CD4-positive, alpha-beta T cell treated with Interleukin-6 at 100 ng/mL for 8 hours (primary cell): ENCODE data around the gene HDAC3.

Experiments
- DNase-seq: peaks from one replicate; pipeline ENCODE4 v3.0.0-alpha.2; 2020; ENCODE audit warnings: mixed read lengths, low spot score

Gene HDAC3

DNA sequence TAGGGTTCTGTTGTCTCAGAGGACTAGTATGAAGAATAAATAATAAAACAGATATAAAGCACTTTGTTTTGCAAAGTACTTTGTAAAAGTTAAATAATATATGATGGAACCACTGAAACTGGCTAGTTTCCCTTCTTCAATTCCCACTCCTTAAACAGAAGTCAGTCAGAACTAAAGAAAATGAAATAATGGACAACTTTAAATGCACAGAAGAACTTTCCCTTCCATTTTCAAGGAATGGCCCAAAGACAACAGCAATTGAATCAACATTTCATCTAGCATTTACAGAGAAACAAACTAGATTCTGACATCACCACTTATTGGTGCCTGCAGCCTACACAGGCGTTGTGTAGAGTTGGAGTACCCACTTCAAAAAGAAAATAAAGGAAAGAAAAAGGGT is 34.0 kb downstream of the HDAC3 start:
- DNase-seq, result no peak

DNA sequence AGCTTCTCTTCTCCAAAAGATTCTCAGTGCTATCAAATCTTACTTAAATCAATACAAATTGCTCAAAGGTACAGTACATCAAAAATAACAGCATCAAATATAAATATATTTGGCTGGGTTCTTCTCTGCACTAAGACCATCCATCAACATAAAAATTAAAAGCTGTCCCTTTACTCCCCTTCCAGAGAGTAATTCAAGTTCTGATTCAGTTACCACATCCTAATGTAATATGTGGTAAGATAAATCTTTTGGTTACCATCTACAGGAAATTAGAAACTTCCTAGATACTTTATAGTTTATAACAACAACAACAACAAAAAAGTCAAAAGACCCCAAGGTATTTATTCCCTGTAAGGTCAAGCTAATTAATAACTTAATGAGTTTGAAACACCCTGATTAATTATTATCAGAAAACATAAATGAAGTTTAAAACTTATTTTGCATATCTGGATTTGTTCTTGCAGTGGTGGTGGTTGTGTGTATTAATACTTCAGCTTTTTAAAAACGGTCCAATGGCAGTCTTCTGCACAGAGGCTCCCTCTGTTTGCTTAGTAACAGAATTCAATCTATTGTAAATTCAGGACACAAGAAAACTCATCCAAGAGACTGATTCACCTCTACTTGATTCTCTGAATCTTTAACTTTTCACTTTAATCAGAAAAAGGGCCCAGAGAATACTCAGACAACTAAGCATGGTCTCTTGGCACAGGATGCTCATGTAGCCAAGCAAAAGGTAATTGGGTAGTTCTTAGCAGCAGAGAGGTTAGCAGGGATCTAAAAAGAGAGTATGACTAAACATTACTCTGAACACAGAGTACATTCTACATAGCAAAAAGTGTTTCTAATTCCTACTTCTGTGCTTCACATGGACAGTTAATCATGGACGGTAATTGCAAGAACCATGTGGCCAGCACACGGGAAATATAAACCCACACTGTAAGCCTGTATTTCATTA is 38.0 kb downstream of the HDAC3 start:
- no peak for DNase-seq

DNA sequence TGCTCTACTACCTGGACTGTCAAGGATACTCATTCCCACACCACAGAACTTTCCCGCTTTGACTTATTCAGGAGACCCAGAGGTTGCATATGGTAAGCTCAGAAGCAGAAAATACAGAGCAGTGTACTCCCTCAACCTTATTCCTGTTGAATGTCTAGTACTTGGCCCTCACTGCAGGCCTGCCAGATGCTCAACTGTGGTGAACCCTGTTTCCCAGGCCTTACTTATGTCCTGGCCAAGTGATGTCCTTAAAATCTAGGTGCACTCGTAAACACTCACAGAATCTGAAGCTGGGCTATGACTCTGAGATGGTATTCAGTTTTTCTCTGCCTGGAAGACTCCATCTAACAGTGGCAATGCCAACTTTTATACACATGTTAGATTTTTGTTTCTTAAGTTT is 38.8 kb downstream of the HDAC3 start:
- DNase-seq, result no peak

DNA sequence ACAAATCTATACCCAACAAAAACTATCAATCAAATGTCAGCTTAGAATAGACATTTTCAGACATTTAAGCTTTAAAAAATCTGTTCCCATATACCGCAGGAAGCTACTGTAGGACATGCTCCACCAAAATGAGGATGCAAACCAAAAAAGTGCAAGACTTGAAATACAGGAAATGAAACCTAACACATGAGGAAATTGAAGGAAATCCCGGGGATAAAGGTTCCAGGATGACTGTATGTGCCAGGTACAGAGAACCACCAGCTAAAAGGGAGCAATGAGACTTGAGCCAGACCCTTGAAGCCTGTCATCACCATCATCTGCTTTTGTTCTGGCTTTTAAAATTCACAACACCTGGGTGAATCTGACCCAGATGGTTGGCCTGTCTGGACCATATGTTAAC is 39.3 kb downstream of the HDAC3 start:
- DNase-seq, result no peak

DNA sequence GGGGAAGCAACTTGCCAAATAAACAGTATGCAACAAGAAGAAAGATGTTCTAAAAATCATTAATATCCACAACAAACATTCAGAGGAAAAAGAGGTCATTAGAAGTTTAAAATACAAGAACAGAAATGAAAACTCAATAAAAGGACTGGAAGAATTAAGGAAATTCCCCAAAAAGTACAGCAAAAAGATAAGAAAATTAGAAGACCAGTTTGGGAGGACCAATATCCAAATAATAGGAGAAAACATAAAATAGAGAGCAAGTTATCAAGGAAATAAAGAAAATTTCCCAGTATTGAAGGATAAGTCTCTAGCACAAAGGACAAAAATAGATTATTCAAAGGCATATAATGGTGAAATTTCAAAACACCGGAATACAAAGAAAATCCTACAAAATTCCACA is 39.8 kb downstream of the HDAC3 start:
- no peak for DNase-seq

DNA sequence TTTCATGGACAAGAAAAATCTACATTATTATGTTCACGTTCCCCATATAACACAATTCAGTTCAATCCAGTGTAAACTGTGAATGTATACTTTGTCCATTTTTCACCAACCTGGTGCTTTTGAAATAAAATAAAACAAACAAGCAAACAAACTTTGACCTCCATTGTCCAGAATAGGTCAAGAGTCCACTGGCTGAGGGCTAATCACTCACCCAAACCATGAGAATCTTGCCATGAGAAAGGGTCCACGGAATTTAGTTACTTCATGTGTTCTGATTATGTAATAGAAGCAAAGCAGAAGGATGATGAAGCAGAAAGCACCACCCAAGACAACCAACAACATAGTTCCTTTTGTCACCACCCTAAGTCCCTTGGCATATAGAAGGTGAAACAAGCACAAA is 46.5 kb downstream of the HDAC3 start:
- no peak for DNase-seq

DNA sequence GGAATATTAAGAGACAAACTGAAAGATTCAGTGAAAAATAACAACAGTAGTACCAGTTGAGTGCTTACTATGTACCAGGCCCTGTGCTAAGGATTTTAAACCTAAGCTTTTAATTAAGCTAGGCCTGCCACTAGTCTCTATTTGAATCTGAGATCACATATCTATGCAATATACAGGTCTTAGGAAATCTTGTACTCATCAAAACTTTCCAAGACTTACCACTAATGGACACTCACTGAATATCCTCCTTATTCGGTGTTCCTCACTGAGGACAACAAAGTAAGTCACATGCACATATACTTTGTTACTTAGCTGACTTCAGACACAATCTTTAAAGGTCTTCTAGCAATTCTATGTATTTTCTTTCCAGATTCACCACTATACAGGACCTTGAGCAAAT is 50.4 kb downstream of the HDAC3 start:
- DNase-seq, result no peak

DNA sequence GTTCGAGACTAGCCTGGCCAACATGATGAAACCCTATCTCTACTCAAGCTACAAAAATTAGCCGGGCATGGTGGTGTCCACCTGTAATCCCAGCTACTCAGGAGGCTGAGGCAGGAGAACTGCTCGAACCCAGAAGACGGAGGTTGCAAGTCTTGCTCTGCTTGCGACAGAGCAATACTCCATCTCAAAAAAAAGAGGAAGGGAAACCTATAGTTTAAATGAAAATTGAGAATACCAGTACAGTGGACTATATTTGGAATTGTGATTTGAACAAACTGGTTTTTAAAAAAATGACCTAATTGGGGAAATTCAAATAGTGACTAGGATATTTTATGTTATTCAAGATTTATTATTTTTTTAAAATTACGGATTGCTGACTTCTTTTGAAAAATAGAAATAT is 51.1 kb downstream of the HDAC3 start:
- DNase-seq, result no peak

DNA sequence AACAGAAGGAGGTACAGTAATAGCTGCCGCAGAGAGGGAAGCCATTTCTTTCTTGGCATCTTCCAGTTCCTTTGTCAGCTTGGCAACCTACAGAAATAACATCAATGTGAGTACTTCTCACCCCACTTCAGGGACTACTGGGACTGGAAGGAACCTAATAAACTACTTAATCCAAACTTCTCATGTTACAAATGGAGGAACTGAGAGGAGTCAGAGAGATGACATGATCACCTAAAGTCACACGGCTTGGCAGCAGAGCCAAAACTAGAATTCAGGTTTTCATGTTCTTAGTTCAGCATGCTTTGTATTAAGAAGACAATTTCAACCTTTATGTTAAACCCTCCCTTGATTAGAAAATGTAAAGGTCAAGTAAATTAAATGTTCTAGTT is 62.5 kb downstream of the HDAC3 start:
- no peak for DNase-seq

DNA sequence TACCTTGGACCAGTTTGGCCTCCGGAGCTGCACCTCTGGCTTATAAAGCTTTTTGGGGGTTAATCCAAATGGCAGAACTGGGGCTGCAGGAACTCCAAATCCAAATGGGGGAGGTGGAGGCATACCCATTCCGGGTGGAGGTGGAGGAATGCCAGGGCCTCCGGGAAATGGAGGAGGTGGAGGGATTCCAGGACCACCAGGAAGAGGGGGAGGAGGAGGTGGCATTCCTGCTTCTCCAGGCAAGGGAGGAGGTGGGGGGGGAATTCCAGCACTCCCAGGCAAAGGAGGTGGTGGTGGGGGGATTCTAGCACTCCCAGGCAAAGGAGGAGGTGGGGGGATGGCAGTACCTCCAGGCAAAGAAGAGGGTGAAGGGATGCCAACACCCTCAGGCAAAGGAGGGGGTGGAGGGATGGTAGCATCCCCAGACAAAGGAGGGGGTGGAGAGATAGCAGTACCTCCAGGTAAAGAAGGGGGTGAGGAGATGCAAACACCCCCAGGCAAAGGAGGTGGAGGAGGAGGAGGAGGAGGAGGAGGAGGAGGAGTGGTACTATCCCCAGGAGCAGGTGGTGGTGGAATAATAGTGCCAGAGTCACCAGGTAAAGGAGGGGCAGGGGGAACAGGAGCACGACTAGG is 63.0 kb downstream of the HDAC3 start:
- DNase-seq, result no peak
